Left lung (tissue), 10 donors: Measurements from ENCODE around the gene LMAN1L. TPM values are rescaled to one million over a fixed set of nuclear protein-coding genes. Genes with fewer than 3 reads are reported as not detected.

ENCODE experiments used
- ATAC-seq: fragments of 200-7000 bp; cut with Tn5 transposase; one replicate; pipeline ENCODE4 v1.9.1; 2020; ENCODE audit warnings: moderate library complexity
- DNase-seq, 4 donors: peaks; one replicate each; pipeline ENCODE4 v3.0.0-alpha.2; 2013 to 2020
- H3K27ac ChIP-seq, 2 donors: fragments of 200-600 bp; sonication (generic) in 1 of 2; one replicate each; pipeline versions ENCODE4 v1.5.0 to v1.8.0; 2020 to 2021
- H3K27me3 ChIP-seq, 2 donors: fragments of 200-600 bp; sonication (generic) in 1 of 2; one replicate each; pipeline versions ENCODE4 v1.5.0 to v1.8.0; 2020 to 2021
- H3K36me3 ChIP-seq, 2 donors: fragments of 200-600 bp; sonication (generic) in 1 of 2; one replicate each; pipeline versions ENCODE4 v1.5.0 to v1.8.0; 2020 to 2021
- H3K4me1 ChIP-seq, 2 donors: fragments of 200-600 bp; one replicate each; pipeline ENCODE4 v1.8.0; 2021
- H3K4me3 ChIP-seq, 2 donors: fragments of 200-600 bp; sonication (generic) in 1 of 2; one replicate each; pipeline versions ENCODE4 v1.5.0 to v1.8.0; 2020 to 2021; ENCODE audit warnings: mild to moderate bottlenecking in 1 of 2
- H3K9me3 ChIP-seq, 2 donors: fragments of 200-600 bp; sonication (generic) in 1 of 2; one replicate each; pipeline versions ENCODE4 v1.5.0 to v1.8.0; 2020 to 2021
- CTCF ChIP-seq, 2 donors: fragments of 200-600 bp; sonication (generic) in 1 of 2; IDR thresholded peaks; one replicate each; pipeline versions ENCODE4 v1.5.0 to v1.8.0; 2021; ENCODE audit warnings: antibody characterized with exemption in 2 of 2
- intact Hi-C, 2 donors: fragments of 100-400 bp; cut with DNase I; formaldehyde crosslinking; loops; one replicate each; pipeline versions ENCODE4 v1.11.2 to v1.14.2; 2022
- polyA plus RNA-seq, 6 donors: library from polyadenylated mRNA; unstranded; fragments of 120-200 nt; gene quantifications; one replicate each; pipeline ENCODE4 v1.2.1, GENCODE V29; 2013; ENCODE audit not compliant: insufficient read length in 6 of 6
- total RNA-seq, 2 donors: library from RNA; stranded (reverse); fragmentation: NEBNext Ultra II Directional; extraction: Animal tissue kit (Norgen Biotek cat#: 25700); gene quantifications; one replicate each; pipeline ENCODE4 v1.2.1, GENCODE V29; 2021
- donor health status: DM: no; HTN: yes; CAD: no.
- donor health status: DM: no; HTN: no; CAD: no.

Gene LMAN1L
- total and polyA plus RNA-seq, 8 donors = 0.08 to 0.39 (median 0.32) TPM; not detected in 5

GRCh38 chr15:74808840-74809229 is 3.8 kb upstream of the LMAN1L start:
- intact Hi-C loops = no loop called here
- TF ChIP-seq CTCF (IDR thresholded peaks at IDR 0.05) = no peak
- H3K4me3 ChIP-seq = no peak overlapping the region
- H3K36me3 ChIP-seq = peaks cover 0 to 10% of the 10 kb centered on the region in 2 donors
- H3K9me3 ChIP-seq = no peaks in the 10 kb centered on the region
- no peak overlapping the region for H3K27ac ChIP-seq
- no peaks in the 10 kb centered on the region for H3K4me1 ChIP-seq
- no peaks in the 10 kb centered on the region for H3K27me3 ChIP-seq
- ATAC-seq = no peak
- DNase-seq = peak in 1 of 4 donors; percentile 8

- Histone ChIP-seq H3K27me3 (no peaks in the 10 kb centered on the region), H3K9me3 (no peaks in the 10 kb centered on the region), H3K36me3 (peaks cover 0 to 6% of the 10 kb centered on the region in 2 donors), H3K4me3 (no peak overlapping the region), H3K4me1 (no peaks in the 10 kb centered on the region), H3K27ac (no peak overlapping the region)
- ATAC-seq (no peak), DNase-seq (peak in 1 of 4 donors; percentile 13)
- no peak for TF ChIP-seq CTCF (IDR thresholded peaks at IDR 0.05)
- intact Hi-C loops = no loop called here
Observed at GRCh38 chr15:74809242-74809641, 3.4 kb upstream of the LMAN1L start.

GRCh38 chr15:74809956-74810355 is 2.7 kb upstream of the LMAN1L start:
- DNase-seq (peak in 1 of 4 donors; percentile 7), ATAC-seq (no peak)
- Histone ChIP-seq H3K9me3 (no peaks in the 10 kb centered on the region), H3K4me3 (no peak overlapping the region), H3K36me3 (no peaks in the 10 kb centered on the region), H3K4me1 (no peaks in the 10 kb centered on the region), H3K27ac (no peak overlapping the region), H3K27me3 (no peaks in the 10 kb centered on the region)
- intact Hi-C loops = no loop called here
- no peak for TF ChIP-seq CTCF (IDR thresholded peaks at IDR 0.05)

- DNase-seq = peak in 1 of 4 donors; percentile 61
- no peaks in the 10 kb centered on the region for H3K9me3 ChIP-seq
- no peaks in the 10 kb centered on the region for H3K36me3 ChIP-seq
- no peak overlapping the region for H3K27ac ChIP-seq
- peaks cover 0 to 8% of the 10 kb centered on the region in 2 donors for H3K4me1 ChIP-seq
- TF ChIP-seq CTCF (IDR thresholded peaks at IDR 0.05) = no peak
- ATAC-seq = peak; percentile 62
- no peak overlapping the region for H3K4me3 ChIP-seq
- no peaks in the 10 kb centered on the region for H3K27me3 ChIP-seq
- intact Hi-C loops = no loop called here
Observed at GRCh38 chr15:74815121-74815934, 2.7 kb downstream of the LMAN1L start.

- DNase-seq = peak in 1 of 4 donors; percentile 59
- Histone ChIP-seq H3K4me3 (no peak overlapping the region), H3K27ac (no peak overlapping the region), H3K4me1 (peaks cover 0 to 8% of the 10 kb centered on the region in 2 donors), H3K9me3 (no peaks in the 10 kb centered on the region), H3K36me3 (no peaks in the 10 kb centered on the region), H3K27me3 (peaks cover 0 to 6% of the 10 kb centered on the region in 2 donors)
- no peak for TF ChIP-seq CTCF (IDR thresholded peaks at IDR 0.05)
- ATAC-seq = no peak
- intact Hi-C loops = no loop called here
Observed at GRCh38 chr15:74815961-74816360, 3.3 kb downstream of the LMAN1L start.
